Keratinocyte (primary cell): ENCODE data around the gene RBM34.

Experiments used
- EZH2 ChIP-seq: IDR thresholded peaks from one replicate; pipeline ENCODE4 v1.6.1; 2012; ENCODE audit warnings: inconsistent platforms, mild to moderate bottlenecking, low read length, moderate library complexity
- TF ChIP-seq, protein P1 (sequence below), 3 experiments: IDR thresholded peaks in 1 of 3; conservative IDR thresholded peaks in 1 of 3; optimal IDR thresholded peaks in 1 of 3; 2 replicates in 2 of 3; 3 replicates in 1 of 3; pipeline versions ENCODE3 to v1.5.1; 2011; ENCODE audit warnings: low read length in 3 of 3, mild to moderate bottlenecking in 3 of 3, moderate library complexity in 2 of 3, control low read depth in 1 of 3, inconsistent platforms in 1 of 3; ENCODE audit not compliant: insufficient read depth in 2 of 3; ENCODE audit errors: extremely low read depth in 1 of 3

DNA sequence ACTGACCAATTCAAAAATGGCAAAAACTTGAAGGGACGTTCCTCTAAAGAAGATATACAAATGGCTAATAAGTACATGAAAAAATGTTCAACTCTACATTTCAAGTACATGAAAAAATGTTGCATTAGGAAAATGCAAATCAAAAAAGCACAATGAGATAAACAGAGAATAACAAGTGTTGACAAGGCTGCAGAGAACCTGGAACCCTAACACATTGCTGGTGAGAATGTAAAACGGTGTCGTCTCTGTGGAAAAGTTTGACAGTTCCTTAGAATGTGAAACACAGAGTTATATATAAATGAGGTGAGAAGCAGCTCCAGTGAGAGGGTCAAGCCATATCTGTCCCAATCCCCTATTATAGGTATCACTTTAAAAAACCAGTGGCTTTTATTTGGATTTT, 44.6 kb upstream of the RBM34 start:
- TF ChIP-seq, protein P1, sequence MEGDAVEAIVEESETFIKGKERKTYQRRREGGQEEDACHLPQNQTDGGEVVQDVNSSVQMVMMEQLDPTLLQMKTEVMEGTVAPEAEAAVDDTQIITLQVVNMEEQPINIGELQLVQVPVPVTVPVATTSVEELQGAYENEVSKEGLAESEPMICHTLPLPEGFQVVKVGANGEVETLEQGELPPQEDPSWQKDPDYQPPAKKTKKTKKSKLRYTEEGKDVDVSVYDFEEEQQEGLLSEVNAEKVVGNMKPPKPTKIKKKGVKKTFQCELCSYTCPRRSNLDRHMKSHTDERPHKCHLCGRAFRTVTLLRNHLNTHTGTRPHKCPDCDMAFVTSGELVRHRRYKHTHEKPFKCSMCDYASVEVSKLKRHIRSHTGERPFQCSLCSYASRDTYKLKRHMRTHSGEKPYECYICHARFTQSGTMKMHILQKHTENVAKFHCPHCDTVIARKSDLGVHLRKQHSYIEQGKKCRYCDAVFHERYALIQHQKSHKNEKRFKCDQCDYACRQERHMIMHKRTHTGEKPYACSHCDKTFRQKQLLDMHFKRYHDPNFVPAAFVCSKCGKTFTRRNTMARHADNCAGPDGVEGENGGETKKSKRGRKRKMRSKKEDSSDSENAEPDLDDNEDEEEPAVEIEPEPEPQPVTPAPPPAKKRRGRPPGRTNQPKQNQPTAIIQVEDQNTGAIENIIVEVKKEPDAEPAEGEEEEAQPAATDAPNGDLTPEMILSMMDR (optimal IDR thresholded peaks at IDR 0.05 in 1 of 3, IDR thresholded peaks at IDR 0.05 in 1 of 3, conservative IDR thresholded peaks at IDR 0.05 in 1 of 3; ENCODE audit: extremely low read depth in 1 of 3, insufficient read depth in 2 of 3, low read length in 3 of 3) = no peak
- no peak for TF ChIP-seq EZH2
